Measurements from ENCODE around the gene TTLL4.

DNA sequence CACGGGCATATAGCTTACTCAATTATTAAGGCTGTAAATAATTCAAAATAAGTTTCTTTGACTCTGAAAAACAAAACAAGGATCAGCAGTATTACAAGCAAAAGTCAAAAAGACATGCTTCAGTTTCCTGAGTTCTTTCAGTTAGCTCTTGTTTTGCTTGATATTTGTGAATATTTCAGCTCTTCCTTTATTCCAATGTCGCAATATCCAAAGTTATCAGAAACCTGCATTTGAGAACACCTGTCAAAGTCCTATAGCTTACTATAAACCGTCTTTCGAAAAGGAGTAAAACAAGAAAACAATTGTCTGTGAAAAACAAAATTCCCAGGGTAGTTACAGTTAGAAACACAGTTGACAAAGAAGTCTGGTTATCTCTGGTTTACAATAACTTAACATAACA is 86.1 kb downstream of the TTLL4 start:
- TF ChIP-seq, protein P1, sequence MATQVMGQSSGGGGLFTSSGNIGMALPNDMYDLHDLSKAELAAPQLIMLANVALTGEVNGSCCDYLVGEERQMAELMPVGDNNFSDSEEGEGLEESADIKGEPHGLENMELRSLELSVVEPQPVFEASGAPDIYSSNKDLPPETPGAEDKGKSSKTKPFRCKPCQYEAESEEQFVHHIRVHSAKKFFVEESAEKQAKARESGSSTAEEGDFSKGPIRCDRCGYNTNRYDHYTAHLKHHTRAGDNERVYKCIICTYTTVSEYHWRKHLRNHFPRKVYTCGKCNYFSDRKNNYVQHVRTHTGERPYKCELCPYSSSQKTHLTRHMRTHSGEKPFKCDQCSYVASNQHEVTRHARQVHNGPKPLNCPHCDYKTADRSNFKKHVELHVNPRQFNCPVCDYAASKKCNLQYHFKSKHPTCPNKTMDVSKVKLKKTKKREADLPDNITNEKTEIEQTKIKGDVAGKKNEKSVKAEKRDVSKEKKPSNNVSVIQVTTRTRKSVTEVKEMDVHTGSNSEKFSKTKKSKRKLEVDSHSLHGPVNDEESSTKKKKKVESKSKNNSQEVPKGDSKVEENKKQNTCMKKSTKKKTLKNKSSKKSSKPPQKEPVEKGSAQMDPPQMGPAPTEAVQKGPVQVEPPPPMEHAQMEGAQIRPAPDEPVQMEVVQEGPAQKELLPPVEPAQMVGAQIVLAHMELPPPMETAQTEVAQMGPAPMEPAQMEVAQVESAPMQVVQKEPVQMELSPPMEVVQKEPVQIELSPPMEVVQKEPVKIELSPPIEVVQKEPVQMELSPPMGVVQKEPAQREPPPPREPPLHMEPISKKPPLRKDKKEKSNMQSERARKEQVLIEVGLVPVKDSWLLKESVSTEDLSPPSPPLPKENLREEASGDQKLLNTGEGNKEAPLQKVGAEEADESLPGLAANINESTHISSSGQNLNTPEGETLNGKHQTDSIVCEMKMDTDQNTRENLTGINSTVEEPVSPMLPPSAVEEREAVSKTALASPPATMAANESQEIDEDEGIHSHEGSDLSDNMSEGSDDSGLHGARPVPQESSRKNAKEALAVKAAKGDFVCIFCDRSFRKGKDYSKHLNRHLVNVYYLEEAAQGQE (IDR thresholded peaks at IDR 0.05; ENCODE audit: low read depth) = no peak
- TF ChIP-seq TAF1 (IDR thresholded peaks at IDR 0.05; ENCODE audit: low read depth) (no peak), EP300 (IDR thresholded peaks at IDR 0.05; ENCODE audit: borderline replicate concordance) (no peak), NFIC (IDR thresholded peaks at IDR 0.05) (no peak), YY1 (IDR thresholded peaks at IDR 0.05; ENCODE audit: low read depth) (no peak), FOXM1 (IDR thresholded peaks at IDR 0.05; ENCODE audit: borderline replicate concordance, low read depth) (no peak), TCF12 (IDR thresholded peaks at IDR 0.05; ENCODE audit: low read depth) (no peak), CEBPB (IDR thresholded peaks at IDR 0.05) (no peak), RAD21 (IDR thresholded peaks at IDR 0.05; ENCODE audit: low read depth) (no peak), CREB1 (IDR thresholded peaks at IDR 0.05; ENCODE audit: low read depth) (no peak)
- TF ChIP-seq, protein P2, sequence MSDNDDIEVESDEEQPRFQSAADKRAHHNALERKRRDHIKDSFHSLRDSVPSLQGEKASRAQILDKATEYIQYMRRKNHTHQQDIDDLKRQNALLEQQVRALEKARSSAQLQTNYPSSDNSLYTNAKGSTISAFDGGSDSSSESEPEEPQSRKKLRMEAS (IDR thresholded peaks at IDR 0.05) = no peak
